ENCODE results near the gene ARHGEF4.
"Not testable (repeated sequence)": the region's sequence is repeated elsewhere in the genome, so short reads cannot be mapped to it uniquely, and the experiment has no call there.

ARHGEF4 gene

GRCh38 chr2:131058214-131058843 lies 221.6 kb downstream of the ARHGEF4 start:
- no peak for DNase-seq

- DNase-seq: no peak
Measured at GRCh38 chr2:131058920-131059319, 222.2 kb downstream of the ARHGEF4 start.

GRCh38 chr2:131063501-131064283 lies 227.0 kb downstream of the ARHGEF4 start:
- DNase-seq: no peak

- DNase-seq: no peak
Measured at GRCh38 chr2:131064589-131065512, 228.1 kb downstream of the ARHGEF4 start.

- no peak for DNase-seq
Measured at GRCh38 chr2:131067465-131068125, 230.9 kb downstream of the ARHGEF4 start.

- not testable (repeated sequence) for DNase-seq
Measured at GRCh38 chr2:131068172-131068571, 231.5 kb downstream of the ARHGEF4 start.

- DNase-seq: not testable (repeated sequence)
Measured at GRCh38 chr2:131075578-131075977, 238.9 kb downstream of the ARHGEF4 start.

GRCh38 chr2:131076707-131077106 lies 240.0 kb downstream of the ARHGEF4 start:
- no peak for DNase-seq

- no peak for DNase-seq
Measured at GRCh38 chr2:131077182-131077846, 240.6 kb downstream of the ARHGEF4 start.

- DNase-seq: no peak
Measured at GRCh38 chr2:131077966-131078365, 241.3 kb downstream of the ARHGEF4 start.

GRCh38 chr2:131079931-131080330 lies 243.2 kb downstream of the ARHGEF4 start:
- DNase-seq: not testable (repeated sequence)

GRCh38 chr2:131081190-131081589 lies 244.5 kb downstream of the ARHGEF4 start:
- DNase-seq: no peak

- DNase-seq: no peak
Measured at GRCh38 chr2:131085646-131086045, 248.9 kb downstream of the ARHGEF4 start.

- no peak for DNase-seq
Measured at GRCh38 chr2:131092458-131093005, 255.8 kb downstream of the ARHGEF4 start.

- peak; percentile 56 for DNase-seq
Measured at GRCh38 chr2:131093006-131093695, 256.4 kb downstream of the ARHGEF4 start, which contains the start of gene FAM168B. FAM168B (minus strand) TSS chr2:131093460; CDS start chr2:131082646, 10,814 bp downstream.

- peak; percentile 44 for DNase-seq
Measured at GRCh38 chr2:131093696-131094462, 257.2 kb downstream of the ARHGEF4 start.

GRCh38 chr2:131094463-131095281 lies 258.0 kb downstream of the ARHGEF4 start:
- DNase-seq: no peak

All from SHP77 treated with DMSO at 0.1 percent for 48 hours (cell line).